Measurements from ENCODE around the gene ATP8A1.
"Not testable (repeated sequence)": the region's sequence is repeated elsewhere in the genome, so short reads cannot be mapped to it uniquely, and the experiment has no call there.

The ATP8A1 gene

DNA sequence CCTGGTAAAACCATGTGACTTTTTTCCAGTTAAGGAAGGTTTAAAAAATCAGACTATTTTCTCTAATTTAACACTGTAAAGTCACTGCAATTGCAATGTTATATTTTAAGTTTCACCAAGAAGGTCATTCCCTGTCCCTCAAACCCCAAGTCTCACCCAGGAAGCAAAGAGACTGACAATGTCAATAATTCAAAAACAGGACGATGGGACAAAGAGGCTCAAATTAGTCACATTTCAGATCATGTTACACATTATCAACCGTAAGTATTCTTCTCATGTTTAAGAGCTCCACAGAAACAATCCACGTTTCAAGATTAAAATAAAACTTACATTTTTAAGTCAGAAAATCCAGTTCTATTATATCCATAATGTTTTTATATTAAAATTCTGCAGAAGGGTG, 246.5 kb downstream of the ATP8A1 start:
- no peak for DNase-seq (ENCODE audit: low read depth)

DNA sequence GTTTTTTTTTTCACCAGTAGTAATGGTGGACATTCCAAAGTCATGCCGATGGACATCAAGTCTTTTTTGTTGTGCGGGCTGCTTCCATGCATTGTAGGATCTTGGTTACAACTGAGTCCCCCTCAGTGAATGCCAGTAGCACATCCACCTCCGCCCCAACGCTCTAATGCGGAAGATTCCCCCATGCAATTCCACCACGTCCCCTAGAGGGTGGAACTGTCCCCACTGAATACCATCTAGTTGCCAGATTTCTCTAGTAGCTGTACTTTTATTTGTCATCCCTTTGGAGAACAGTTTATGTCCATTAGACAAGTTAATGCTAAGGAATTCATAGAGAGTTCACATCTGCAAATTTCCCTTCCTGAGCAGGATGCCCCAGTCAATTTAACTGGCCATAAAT, 252.9 kb downstream of the ATP8A1 start:
- DNase-seq (ENCODE audit: low read depth), result no peak

DNA sequence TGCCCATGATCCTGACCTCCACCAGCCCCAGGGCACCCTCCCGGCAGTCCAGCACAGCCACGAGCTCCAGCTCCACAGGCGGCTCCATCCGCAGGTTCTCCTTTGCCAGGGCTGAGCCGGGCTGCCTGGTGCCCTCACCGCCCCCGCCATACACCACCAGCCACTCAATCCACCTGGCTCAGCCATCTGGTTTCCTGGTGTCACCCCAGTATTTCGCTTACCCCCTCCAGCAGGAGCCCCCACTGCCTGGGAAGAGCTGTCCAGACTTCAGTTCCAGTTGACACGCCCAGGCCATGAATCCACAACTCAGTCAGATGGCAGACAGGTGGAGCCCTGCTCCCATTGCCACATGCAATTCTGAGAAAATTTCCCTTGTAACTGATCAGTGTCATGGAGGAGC, 255.7 kb downstream of the ATP8A1 start:
- no peak for DNase-seq (ENCODE audit: low read depth)

DNA sequence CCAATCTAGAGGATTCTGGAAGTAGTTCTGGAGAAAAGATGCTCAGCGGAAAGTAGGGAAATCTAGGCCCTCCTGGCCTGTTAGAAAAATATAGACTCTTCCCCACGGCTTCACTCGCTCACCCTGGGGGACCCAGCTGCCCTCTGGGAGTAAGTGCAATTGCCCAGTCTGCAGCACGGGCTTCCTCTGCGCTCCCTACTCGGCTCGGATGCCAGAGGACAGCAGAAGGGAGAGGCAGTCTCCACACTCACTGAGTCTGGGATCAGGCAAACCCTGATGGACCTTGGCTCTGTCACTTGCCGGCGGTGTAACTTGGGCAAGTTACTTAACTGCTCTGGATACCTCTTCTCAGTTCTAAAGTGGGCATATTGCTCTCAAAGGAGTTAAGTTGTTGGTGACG, 257.5 kb downstream of the ATP8A1 start:
- DNase-seq (ENCODE audit: low read depth), result no peak

DNA sequence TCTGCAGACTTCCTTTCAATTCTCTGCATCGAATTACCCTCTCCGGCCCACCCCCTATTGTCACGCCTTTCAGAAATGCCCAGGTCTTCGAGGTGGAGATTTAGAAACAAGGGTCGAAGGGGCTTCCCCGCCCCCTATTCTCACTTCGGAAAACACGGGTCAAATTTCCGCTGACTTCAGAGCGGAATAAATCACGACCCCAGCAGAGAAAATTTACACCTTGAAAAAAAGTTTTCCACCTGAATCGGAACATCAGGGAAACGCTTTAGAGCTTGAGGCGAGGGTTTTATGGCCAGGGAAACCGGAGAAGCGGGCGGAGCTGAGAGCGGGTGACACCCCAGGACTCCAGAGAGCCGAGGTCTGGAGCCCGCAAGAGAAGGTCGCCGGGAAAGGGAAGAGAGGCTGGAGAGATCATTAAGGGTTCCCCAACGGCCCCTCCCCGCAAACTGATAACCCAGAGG, 258.0 kb downstream of the ATP8A1 start:
- no peak for DNase-seq (ENCODE audit: low read depth)

DNA sequence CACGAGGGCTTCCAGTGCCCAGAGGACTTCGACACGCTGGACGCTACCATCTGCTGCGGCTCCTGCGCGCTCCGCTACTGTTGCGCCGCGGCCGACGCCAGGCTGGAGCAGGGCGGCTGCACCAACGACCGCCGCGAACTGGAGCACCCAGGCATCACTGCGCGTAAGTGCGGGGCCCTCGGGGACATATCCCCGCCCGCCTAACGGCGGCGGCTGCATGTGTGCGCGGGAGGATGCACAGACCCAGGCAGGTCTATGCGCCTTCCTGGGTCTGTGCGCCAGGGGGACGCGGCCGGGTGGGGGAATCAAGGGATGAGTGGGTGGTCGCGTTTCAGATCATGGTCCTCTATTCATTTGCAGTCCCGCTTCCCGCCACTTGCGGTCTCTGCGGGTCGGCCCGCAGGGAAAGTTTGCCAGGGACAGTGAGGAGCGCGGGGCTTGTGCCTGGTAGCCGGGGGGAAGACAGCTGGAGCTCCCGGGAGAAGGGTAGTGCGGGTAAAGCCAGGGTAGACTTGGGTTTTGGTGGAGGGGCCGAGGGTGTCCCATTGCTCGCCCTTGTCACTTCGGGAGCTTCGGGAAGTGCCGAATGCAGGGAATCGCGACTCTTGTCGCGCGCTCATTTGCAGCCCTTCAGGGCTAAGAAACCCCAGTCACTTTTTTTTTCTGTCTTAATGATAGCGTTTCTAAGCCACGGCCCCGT, 258.6 kb downstream of the ATP8A1 start:
- no peak for DNase-seq (ENCODE audit: low read depth)

DNA sequence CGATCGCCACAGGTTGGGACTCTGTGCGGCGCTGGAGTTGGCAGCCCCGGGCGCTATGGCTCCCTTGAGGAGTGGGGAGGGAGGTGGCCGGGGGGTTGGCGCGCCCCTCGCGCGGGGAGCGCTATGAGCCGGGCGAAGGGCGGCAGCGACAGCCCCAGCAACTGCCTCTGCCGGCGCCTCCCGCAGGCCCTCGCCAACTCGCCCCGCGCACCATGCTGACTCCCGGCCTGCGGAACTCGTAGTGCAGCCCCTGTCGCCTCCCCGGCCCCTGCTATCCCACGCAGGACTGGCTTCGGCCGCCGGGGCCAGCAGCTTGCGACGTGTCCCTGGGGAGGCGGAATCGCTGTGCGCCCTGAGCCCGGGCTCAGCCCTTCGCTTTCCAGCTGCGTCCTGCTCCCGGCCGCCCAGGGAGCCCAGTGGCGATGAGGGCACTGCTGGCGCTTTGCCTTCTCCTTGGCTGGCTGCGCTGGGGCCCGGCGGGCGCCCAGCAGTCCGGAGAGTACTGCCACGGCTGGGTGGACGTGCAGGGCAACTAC, 259.2 kb downstream of the ATP8A1 start:
- no peak for DNase-seq (ENCODE audit: low read depth)

DNA sequence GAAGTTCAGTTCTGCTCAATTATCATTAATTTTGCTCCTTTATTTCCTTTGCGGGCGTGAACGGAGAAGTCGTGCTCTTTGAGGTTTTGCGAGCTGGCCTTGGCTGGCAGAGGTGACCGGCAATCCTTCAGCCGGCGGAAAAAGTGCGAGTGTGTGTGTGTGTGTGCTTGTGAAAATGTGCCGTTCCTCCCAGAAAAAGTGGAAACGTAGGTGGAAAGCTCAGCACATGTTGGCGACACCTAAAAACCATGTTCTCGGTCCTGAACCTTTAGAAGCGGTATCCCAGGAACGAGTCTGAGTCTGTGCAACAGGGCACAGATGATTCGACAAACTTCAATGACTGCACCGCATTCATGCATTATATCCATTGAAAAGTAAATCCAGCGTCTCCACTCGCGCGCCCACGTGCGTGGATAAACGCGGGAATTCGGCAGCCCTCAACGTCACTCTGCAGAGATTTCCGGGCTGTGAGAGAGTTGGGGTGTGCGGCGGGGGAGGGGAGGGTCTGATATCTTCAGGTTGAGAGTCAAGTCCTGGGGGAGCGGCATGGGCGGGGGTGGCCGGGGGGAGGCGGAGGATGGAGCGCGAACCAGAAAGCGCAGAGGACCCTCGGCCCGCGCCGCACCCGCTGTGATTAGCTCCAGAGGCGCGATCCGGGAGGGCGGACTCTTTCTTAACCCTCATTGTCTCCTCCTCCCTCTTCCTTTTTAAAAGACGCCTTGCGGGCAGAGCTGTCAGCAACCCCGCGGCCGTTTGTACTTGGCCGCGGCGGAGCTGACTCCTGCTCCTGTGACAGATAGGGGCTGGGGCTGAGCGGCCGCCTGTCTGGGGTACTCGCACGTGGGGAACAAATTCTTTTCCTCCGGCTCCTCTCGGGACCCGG, 259.9 kb downstream of the ATP8A1 start, which contains the start of gene SHISA3:
Gene SHISA3, plus strand, starts transcription at position 737 of the 883 bp plus-strand sequence. CDS start 569 bp downstream, outside the sequence.
- no peak for DNase-seq (ENCODE audit: low read depth)

DNA sequence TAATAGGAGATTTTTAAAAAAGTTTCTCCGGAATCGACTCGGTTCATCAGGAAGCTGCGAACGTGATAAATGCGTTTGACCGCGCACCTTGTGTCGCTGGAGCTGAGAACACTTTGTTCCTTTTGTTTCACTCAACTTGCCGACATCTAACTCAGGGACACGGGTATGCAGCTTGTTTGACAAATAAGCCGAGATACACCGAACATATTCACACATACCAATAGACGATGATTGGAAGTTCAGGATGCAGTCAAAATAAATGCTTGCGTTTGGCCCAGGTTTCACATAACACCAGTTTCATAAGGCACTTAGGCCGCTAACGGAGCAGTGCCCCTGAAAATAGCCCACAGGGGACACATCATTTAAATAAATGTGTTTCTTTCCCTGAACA, 260.5 kb downstream of the ATP8A1 start:
- no peak for DNase-seq (ENCODE audit: low read depth)

DNA sequence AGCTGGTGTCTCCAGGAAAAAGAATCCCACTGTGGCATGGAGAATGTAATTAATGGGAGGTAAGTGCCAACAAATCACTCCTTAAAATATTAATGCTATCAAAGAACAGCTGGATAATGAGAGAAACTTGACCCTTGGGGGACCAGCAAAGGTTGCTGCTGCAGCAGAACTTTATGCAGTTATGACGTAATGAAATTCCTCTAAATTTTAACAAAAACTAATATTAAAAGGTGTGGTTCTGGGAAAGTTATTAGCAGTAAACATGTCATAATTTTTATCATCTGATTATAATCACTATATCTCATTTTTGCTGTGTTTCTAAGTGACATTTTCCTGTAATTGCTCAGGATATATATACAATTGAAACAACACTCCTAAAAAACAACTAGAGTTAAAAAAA, 261.3 kb downstream of the ATP8A1 start:
- no peak for DNase-seq (ENCODE audit: low read depth)

DNA sequence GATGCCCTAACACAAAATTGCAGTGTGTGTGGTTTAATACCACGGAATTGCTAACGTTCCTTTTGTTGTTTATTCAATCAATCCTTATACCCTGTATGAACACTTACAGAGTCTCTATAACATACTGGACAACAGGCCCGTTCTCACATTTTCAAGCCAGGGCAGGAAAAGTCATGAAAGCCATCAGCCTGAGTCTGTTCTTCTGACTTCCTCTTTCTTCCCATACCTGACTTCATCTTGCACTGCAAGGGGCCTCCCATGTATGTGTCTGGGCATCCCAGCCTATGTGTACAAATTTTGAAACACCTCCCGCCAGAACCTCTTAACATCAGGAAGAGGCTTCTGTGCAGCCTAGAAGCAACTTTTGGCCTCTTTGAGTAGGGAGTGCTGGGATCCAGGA, 264.5 kb downstream of the ATP8A1 start:
- no peak for DNase-seq (ENCODE audit: low read depth)

DNA sequence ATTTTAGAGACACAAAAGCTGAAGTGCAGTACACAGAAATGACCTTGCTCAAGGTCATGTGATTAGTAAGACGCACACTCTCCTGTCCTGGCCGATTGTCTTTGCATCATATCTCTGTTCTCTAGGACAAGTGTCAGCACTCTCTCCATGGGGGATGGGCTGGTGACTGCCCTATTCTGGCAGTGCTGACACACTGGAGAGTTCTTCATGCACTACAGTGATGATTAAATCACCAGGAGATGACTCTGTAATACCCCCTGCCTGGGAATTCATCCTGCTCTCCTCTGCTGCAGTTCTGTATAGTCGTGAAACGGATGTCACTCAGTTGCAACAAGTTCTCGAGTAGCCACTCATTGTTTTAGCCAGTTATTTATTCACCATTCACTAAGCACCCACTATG, 264.9 kb downstream of the ATP8A1 start:
- DNase-seq (ENCODE audit: low read depth), result no peak

DNA sequence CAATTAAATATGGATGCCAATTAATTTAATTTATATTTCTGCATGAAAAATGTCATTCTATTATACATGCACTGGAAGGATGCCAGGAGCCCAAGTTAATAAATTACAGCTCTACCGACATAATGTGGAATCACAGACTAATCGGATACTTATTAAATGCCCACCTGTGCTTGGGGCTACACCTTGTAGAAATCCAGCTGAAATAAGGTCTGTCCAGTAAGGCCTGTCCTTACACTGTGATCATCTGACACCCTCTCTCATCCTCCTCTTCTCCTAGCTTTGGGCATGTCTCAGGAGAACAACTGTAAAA, 265.6 kb downstream of the ATP8A1 start:
- DNase-seq (ENCODE audit: low read depth), result no peak

DNA sequence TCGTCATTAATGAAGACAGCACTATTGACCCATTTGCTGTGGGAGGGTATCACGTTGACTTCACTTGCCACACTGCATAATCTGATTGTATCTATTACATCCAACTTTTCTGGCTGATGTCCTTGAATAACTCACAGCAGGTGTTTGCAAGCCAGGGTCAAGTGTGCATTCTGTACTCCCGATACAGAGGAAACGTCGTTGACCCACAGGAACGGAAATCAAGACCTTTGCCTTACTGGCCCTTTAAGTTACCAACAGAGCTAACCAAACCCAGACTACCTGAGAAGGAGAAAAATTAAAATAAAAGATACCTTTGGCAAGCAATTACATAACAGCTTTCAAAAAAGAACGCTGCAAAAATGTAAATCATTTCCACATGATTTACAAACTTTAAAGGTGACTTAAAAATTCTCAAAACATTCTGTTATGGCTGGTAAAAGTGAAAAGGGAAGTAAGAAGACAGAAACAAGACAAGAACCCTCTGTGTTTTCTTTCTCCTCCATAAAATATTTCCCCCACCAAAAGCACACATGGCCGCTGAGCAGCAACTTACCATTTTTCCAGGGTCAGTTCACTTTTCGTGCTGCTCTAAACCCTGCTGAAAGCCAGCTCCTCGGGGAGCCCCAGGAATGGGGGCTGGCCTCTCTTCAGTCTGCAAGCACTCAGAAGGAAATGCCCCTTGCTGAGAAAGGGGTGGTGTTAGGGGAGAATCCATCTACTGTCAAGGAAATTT, 266.1 kb downstream of the ATP8A1 start:
- DNase-seq (ENCODE audit: low read depth), result no peak

DNA sequence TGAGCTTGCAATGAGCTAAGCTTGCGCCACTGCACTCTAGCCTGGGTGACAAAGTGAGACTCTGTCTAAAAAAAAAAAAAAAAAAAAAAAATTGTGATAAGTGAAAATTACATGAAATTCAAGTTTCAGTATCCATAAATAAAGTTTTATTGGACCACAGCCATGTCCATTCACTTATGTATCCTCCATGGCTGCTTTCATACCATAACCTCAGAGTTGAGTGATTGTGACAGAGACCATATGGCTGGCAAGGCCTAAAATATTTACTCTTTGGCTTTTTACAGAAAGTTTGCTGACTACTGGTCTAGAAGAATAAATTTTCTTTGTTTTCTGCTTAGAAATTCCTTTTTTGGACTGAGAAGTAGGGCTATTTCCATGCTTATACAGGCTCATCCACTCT, 271.4 kb downstream of the ATP8A1 start:
- DNase-seq (ENCODE audit: low read depth), result no peak

DNA sequence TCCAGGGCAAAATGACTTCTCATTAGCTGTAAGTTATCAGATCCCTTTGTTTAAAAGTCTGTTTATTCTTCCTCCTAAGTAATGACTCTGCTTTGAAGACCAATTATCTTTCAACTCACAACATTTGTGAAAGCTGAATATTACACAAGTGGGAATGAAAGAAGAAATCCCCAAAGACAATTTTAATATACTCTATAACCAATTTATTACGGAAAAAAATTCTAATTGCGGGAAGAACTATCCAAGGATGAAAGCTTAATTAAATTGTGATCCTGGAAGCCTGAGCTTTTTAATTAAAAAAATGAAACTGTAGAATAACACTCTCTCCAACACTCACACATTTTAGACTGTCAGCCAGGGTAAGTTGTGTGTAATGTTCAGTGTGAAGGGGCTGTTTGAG, 275.2 kb downstream of the ATP8A1 start:
- DNase-seq (ENCODE audit: low read depth), result no peak

DNA sequence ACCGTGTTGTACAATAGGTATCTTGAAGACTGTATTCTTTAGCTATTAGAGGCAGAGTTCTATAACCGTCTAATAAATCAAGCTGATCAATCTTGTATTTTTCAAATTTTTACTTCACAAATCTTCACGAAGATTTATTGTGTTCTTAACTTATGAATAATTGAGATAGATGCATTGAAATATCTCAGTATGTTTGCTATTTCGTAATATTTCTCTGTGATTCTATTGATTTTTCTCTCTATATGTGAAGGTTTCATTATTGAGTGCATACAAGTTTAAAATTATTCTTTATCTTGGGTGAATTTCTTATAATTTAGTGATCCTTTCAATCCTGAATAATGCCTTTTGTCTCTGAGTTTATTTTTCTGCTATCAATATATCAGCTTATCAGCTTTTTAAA, 279.4 kb downstream of the ATP8A1 start:
- DNase-seq (ENCODE audit: low read depth), result no peak

DNA sequence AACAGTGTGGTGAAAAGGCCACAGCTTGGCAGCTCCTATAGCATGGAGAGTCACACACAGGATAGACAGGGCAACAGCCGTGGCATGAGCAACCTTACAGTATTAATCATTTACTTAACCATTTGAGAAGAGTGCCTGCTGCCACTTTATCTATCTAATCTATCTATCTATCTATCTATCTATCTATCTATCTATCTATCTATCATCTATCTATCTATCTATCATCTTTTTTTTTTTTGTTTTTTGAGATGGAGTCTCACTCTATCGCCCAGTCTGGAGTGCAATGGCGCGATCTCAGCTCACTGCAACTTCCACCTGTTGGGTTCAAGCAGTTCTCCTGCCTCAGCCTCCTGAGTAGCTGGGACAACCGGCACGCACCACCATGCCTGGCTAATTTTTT, 284.6 kb downstream of the ATP8A1 start:
- not testable (repeated sequence) for DNase-seq (ENCODE audit: low read depth)

DNA sequence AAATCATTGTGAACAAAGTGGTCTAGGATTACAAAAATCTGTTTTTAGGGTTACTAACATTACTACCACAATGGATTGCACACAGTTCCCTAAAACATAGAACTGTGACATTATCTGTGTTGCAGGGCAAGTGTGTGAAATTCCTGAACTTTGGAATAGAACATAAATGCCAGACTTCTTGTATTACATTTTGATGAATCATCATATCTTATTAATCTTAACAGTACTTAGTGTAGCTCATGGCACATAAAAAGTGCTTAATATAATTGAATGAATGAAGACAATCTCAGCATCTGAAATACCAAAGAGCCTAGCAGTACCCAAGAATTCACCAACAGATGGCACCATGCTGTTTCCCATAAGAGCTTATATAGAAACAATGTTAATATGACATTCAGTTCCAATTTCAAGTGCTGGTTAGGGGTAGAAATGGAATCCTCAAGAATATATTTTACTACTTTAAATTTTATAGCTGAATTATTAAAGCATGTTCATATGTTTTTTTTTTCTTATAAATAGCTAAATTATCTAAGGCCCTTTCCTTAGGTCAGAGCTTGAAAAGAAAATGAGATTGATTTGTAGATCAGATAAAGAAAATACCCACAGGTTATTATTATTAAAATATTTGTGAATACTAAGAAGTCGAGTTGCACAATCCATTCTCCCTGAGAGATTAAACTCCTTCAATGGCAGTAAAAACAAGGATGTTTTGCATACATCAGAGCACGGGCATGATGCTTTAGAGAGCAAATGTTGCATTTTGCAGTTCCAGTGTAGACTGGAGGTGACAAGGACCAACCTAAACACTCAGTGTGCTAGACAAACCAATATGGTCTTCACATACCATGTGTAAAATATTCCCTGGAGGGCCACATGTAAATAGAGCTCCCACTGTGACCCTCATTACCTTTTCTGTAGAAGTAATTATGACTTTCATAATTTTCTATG, 285.3 kb downstream of the ATP8A1 start:
- DNase-seq (ENCODE audit: low read depth), result no peak

DNA sequence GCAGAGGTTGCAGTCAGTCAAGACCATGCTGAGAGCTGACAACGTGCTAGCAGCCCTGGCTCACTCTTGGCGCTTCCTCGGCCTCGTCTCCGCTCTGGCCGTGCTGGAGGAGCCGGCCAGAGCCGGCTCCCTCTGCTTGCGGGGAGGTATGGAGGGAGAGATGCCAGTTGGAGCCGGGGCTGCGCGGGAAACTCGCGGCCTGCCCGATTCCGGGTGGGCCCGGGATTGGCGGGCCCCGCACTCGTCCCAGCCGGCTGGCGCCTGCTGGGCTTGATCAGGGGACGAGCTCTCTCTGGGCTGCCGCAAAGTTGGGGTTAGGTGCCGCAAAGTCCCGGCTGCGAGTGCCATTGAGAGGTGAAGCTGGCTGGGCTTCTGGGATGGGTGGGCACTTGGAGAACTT, 287.4 kb downstream of the ATP8A1 start:
- DNase-seq (ENCODE audit: low read depth), result no peak

DNA sequence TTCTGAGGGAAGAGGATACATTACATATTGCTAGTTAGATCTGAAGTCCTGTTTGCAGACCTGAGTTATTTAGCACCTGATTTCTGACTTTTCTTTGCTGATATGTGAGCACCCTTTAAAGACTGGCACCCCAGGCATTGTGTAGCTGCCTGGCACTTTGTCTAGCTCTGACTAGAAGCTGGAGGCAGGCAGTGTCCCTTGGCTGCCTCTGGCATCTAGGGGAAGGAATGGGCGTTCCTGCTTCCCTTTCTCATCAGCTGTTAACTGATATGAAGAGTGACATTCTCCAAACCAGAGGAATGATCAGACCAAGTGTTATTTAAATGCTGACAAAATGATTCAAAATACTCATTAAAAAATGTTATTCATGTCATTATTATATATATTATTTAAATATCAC, 289.9 kb downstream of the ATP8A1 start:
- DNase-seq (ENCODE audit: low read depth), result no peak

Measured in stimulated activated CD8-positive, alpha-beta memory T cell treated with anti-CD3 and anti-CD28 coated beads, Interleukin-4, amount 100 ng/mL, for 24 hours (primary cell).